ENCODE measurements around the gene ZC3H4.

- TF ChIP-seq EP300 (IDR thresholded peaks at IDR 0.05) (no peak), POLR2A (IDR thresholded peaks at IDR 0.05) (no peak)
- TF ChIP-seq, protein P1, sequence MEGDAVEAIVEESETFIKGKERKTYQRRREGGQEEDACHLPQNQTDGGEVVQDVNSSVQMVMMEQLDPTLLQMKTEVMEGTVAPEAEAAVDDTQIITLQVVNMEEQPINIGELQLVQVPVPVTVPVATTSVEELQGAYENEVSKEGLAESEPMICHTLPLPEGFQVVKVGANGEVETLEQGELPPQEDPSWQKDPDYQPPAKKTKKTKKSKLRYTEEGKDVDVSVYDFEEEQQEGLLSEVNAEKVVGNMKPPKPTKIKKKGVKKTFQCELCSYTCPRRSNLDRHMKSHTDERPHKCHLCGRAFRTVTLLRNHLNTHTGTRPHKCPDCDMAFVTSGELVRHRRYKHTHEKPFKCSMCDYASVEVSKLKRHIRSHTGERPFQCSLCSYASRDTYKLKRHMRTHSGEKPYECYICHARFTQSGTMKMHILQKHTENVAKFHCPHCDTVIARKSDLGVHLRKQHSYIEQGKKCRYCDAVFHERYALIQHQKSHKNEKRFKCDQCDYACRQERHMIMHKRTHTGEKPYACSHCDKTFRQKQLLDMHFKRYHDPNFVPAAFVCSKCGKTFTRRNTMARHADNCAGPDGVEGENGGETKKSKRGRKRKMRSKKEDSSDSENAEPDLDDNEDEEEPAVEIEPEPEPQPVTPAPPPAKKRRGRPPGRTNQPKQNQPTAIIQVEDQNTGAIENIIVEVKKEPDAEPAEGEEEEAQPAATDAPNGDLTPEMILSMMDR (IDR thresholded peaks at IDR 0.05), result no peak
These were observed 29.2 kb upstream of the ZC3H4 start for GRCh38 chr19:47142779-47143178.

Measured in gastroesophageal sphincter (tissue), 3 donors.